Adipose tissue (tissue), 3 donors: ENCODE results near the gene PCDH19. TPM values are rescaled to one million over a fixed set of nuclear protein-coding genes. Genes with fewer than 3 reads are reported as not detected.

Source experiments
- H3K27ac ChIP-seq: one replicate; pipeline ENCODE4 v1.5.1; 2013; ENCODE audit warnings: low read depth, low read length
- WGBS, 3 donors: extraction: QIAGEN DNeasy Blood & Tissue Kit; methylation state at CpG; one replicate each; pipeline ENCODE4 v1.1.7; 2013; 5-methylcytosine and 5-hydroxymethylcytosine counted together
- polyA plus RNA-seq, 3 donors: library from polyadenylated mRNA; stranded (reverse); fragments of 200-250 nt; gene quantifications; one replicate each; pipeline ENCODE4 v1.2.3, GENCODE V29; 2013
- donor health status: healthy with polysubstance abuse.
- donor health status: Bipolar disorder and iron deficiency.
- donor health status: healthy.

Gene PCDH19
- polyA plus RNA-seq, 3 donors, result 0.10 to 1.1 (median 0.45) TPM

- 2 to 41% (median 8%) methylated on average over 65 to 90 of the region's 90 CpGs for WGBS, 3 donors
Observed at GRCh38 chrX:100407784-100408712, 2.0 kb downstream of the PCDH19 start.

DNA sequence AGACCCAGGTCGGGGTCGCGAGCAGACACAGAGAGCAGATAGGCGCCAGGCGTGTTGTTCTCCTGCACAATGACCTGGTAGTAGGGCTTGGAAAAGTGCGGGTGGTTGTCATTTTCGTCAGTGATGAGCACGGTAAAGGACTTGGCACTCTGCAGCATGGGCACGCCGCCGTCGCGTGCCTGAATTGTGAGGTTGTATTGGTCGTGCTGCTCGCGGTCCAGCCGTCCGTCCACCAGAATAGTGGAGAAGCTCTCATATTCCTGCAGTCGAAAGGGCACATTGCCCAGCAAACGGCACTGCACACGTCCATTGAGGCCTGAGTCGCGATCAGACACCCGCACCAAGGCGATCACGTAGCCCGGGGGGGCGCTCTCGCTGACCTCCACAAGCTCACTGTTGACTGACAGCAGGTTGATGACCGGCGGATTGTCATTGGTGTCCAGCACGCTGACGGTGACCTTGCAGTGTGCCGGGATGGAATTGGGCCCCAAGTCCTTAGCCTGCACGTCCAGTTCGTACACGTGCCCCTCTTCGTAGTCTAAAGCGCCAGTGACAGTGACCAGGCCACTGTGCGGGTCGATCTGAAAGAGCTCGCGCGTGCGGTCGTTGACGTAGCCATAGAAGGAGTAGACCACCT lies 2.8 kb downstream of the PCDH19 start:
- 10 to 45% (median 32%) methylated on average over 45 to 47 of the region's 47 CpGs for WGBS, 3 donors
- H3K27ac ChIP-seq, result no peak overlapping the region

More at GRCh38 chrX:100407784-100408712, 2.0 kb downstream of the PCDH19 start:
- no peak overlapping the region for H3K27ac ChIP-seq

GRCh38 chrX:100405424-100405823 lies 4.6 kb downstream of the PCDH19 start:
- H3K27ac ChIP-seq, result no peak overlapping the region

GRCh38 chrX:100404851-100405250 lies 5.2 kb downstream of the PCDH19 start:
- H3K27ac ChIP-seq, result no peak overlapping the region
- 40 to 57% (median 44%) methylated on average over 3 of the region's 3 CpGs for WGBS, 3 donors

- 34 to 47% (median 34%) methylated on average over 6 of the region's 6 CpGs for WGBS, 3 donors
- H3K27ac ChIP-seq, result no peak overlapping the region
Observed at GRCh38 chrX:100395781-100396180, 14.3 kb downstream of the PCDH19 start.

- H3K27ac ChIP-seq, result no peak overlapping the region
- WGBS, 3 donors, result 58 to 69% (median 59%) methylated on average over 3 of the region's 3 CpGs
Observed at GRCh38 chrX:100381619-100382018, 28.5 kb downstream of the PCDH19 start.

DNA sequence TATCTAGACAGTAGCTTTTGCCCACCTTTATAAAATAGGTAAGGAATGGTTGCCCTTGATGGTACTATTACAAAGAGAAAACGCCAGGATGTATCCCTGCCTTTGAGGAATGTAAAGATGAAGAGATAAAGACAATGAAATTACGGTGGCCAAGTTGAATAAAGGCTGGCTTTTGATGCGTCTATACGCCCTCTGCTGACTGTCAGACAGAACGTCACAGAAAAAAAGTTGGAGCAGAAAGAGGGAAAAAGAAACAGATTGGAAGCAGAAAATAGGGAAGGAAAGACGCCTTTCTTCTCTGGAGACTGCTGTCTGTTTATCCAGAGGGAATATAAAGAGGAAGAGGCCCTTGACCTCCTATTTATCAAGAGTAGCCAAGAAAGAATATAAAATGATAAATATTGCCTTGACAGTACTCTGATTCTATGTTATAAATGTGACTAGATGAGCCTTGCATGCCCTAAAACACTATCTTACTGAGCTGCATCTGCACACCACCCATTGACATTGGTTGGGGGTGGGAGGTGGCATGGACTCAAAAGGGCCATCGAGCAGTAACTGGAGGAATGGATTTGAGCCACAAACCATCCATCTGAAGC lies 30.6 kb downstream of the PCDH19 start:
- WGBS, 3 donors, result 9 to 13% (median 9%) methylated on average over 7 of the region's 7 CpGs
- no peak overlapping the region for H3K27ac ChIP-seq

DNA sequence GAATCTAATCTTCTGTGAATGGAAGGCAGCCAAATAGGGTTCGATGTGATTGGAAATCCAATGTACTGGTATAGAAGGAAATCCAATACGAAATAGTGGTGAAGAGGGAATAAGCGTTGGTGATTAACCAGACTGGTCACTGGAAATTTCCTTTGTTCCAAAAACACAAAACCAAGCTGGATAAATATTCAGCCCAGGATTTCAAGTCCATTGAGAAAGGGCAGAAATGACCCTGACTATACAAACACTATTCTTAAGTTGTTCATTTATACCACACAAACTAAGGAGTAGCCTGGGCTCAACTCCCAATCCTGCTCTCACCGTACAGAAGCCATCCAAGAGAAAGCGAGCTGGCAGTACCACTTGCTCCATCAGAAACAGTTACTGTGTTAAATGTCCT lies 32.2 kb downstream of the PCDH19 start:
- WGBS, 3 donors, result 89 to 94% (median 91%) methylated on average over 5 of the region's 5 CpGs
- no peak overlapping the region for H3K27ac ChIP-seq

- H3K27ac ChIP-seq, result no peak overlapping the region
Observed at GRCh38 chrX:100376576-100376975, 33.5 kb downstream of the PCDH19 start.

DNA sequence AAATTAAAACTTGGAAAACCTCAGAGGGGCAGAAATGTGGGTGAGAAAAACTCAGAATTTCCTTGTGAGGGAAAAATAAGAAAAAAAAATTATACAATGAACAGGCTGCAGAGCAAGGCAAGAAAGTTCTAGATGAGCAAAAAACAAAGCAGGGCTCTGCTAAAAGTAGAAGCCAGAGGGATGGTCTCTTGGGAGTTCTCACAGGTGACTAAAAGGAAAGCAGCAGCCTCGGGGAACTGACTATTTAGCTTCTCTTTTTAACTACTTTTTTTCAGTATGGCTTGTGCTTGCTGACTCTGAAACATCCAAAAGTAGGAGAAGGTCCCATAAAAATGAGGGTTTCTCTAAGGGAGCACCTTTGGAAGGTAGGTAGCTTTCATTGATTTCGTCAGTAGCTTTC lies 36.4 kb downstream of the PCDH19 start:
- no peak overlapping the region for H3K27ac ChIP-seq

DNA sequence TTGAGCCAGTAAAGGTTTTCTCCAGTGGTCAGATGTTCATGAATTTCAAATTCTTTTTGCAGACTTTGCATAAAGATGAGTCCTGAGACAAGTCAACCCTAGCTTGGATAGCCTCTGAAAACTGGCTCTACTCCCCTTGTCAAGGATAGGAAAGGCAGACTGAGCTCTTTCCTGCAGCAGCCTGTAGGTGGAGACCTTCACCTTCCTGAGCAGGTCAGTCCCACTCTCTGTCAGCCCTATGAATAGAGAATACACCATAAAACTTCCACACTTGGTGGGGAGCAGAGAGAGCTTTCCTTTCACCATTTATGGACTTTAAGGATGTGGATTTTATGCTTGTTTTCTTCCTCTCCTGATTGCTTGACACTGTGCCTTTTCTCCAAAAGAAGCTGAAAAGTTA lies 41.9 kb downstream of the PCDH19 start:
- no peak overlapping the region for H3K27ac ChIP-seq

More for the DNA sequence above, 36.4 kb downstream of the PCDH19 start:
- WGBS, 3 donors, result 41 to 62% (median 56%) methylated on average over 2 of the region's 2 CpGs

- 25 to 42% (median 40%) methylated on average over 3 of the region's 3 CpGs for WGBS, 3 donors
- H3K27ac ChIP-seq, result no peak overlapping the region
Observed at GRCh38 chrX:100363896-100364295, 46.2 kb downstream of the PCDH19 start.

GRCh38 chrX:100358766-100359165 lies 51.3 kb downstream of the PCDH19 start:
- no peak overlapping the region for H3K27ac ChIP-seq
- 47 to 78% (median 75%) methylated on average over 3 of the region's 3 CpGs for WGBS, 3 donors

- 53 to 78% (median 57%) methylated on average over 3 of the region's 3 CpGs for WGBS, 3 donors
- no peak overlapping the region for H3K27ac ChIP-seq
Observed at GRCh38 chrX:100356351-100356896, 53.6 kb downstream of the PCDH19 start.

DNA sequence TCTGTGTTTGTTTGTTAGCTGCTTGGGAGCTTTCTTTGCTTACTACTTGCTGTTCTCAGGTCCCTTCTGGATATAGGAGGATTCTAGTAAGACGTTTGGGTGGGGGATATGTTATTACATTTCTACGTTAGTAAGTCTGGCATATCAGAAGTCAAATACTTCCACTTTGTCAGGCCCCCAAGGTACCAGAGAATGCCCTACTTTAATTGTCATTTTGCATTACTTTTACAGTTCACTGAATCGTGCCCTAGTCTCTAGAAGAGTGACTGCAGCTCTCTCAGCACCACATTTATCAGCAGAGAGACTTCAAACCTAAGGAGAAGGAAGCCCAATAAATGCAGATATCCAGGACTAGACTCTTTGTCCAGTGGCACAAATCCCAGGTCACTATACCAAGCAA lies 54.4 kb downstream of the PCDH19 start:
- 57 to 76% (median 59%) methylated on average over 3 of the region's 3 CpGs for WGBS, 3 donors
- no peak overlapping the region for H3K27ac ChIP-seq

DNA sequence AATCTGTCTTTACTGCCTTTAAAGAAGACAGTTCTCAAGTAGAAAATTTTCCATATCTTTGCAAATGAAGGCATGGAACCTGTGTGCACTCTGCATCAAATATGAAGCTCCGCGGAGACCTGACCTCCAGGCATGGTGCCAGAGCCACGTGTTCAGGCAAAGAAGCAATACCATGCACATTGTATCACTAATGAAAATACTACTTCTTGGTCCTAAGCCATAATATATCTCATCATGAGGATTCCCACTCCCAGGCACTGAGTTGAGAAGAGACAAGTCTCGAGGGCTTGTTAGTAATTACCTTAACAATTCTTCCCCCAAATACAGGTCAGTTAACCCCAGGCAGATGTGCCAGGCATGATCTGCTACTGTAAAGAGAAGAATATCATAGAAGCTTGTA lies 56.7 kb downstream of the PCDH19 start:
- no peak overlapping the region for H3K27ac ChIP-seq
- whole genome bisulfite sequencing, 3 donors, result 39 to 64% (median 53%) methylated on average over 4 of the region's 4 CpGs

- no peak overlapping the region for H3K27ac ChIP-seq
- WGBS, 3 donors, result 47 to 73% (median 53%) methylated on average over 5 of the region's 5 CpGs
Observed at GRCh38 chrX:100350704-100351489, 59.2 kb downstream of the PCDH19 start.

DNA sequence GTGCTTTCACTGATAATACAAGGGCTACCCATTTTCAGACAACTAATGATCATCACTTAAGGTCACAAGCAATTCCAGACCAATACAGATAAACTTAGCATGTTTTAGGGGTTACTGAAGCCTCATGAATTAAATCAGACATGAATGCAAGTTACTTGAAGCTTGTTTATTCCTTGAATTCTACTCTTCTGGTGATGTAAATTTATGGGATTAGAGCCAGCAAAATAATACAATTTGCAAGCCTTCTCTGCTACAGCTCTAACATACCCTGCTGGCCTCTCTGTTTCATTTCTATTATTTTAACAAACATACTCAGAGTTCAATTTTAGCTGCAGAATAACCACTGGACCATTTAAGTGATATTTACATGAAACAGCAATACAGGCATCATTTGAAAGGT lies 60.7 kb downstream of the PCDH19 start:
- H3K27ac ChIP-seq, result no peak overlapping the region

DNA sequence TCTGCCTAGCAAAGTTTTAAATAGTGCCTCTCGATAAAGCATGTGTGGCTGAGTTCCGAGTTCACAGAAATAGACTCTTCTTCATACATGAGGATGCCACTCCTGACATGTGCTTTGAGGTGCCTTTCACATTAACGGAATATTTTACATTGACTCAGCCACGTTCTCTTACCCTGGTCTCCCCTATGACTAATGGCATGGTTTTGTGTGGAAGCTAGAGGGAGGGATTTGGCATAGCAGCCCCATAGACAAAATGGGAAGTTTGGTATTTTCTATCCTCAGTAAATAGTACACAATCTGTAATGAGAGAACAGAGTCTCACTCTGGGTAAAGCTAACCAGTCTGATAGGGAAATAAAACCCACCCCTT lies 68.9 kb downstream of the PCDH19 start:
- 61 to 77% (median 69%) methylated on average over 4 of the region's 4 CpGs for WGBS, 3 donors
- H3K27ac ChIP-seq, result no peak overlapping the region
